GM12878 (cell line): ENCODE results near the gene TMEM132D. TPM values are rescaled to one million over a fixed set of nuclear protein-coding genes. Genes with fewer than 3 reads are reported as not detected.

Experiments used
- ATAC-seq: fragments of 200-7000 bp; cut with Tn5 transposase; 3 replicates; pipeline ENCODE4 v1.9.1; 2020; ENCODE audit warnings: mild to moderate bottlenecking, moderate library complexity
- BruUV-seq: library from RNA; stranded (reverse); fragments of 400-500 nt; replicated peaks from 2 replicates; lab custom pipeline; 2021; lab: Mats Ljungman, UMichigan
- CTCF ChIA-PET: fragments of 300-600 bp; sonication (Branson Sonifier 250); formaldehyde crosslinking; extraction: SDS; loops from one replicate; lab custom pipeline; 2021; ENCODE audit warnings: inconsistent platforms; lab: Yijun Ruan, JAX
- POLR2A ChIA-PET: fragments of 350-600 bp; formaldehyde crosslinking; extraction: SDS; loops from one replicate; lab custom pipeline; 2021; ENCODE audit warnings: inconsistent platforms; lab: Charles Lee
- RAD21 ChIA-PET: fragments of 300-600 bp; sonication (Branson Sonifier 250); formaldehyde crosslinking; loops from one replicate; lab custom pipeline; 2023; ENCODE audit warnings: antibody characterized with exemption; ENCODE audit not compliant: unreplicated experiment; lab: Charles Lee
- SMC1A ChIA-PET: fragments of 300-600 bp; sonication (Branson Sonifier 250); formaldehyde crosslinking; loops from one replicate; lab custom pipeline; 2023; ENCODE audit not compliant: unreplicated experiment, uncharacterized antibody; lab: Charles Lee
- DNase-seq: peaks from one replicate; pipeline ENCODE4 v3.0.0-alpha.2; 2011; ENCODE audit warnings: low read depth, low spot score
- FAIRE-seq: peaks from 3 replicates; lab custom pipeline; 2011; peaks lifted over from hg19 to GRCh38; lab: Jason Lieb, UNC
- H2AFZ ChIP-seq: 2 replicates; pipeline ENCODE4 v1.6.0; 2011; ENCODE audit warnings: low read depth, low read length, control low read depth; ENCODE audit not compliant: control insufficient read depth
- H3K27ac ChIP-seq: 2 replicates; pipeline ENCODE4 v1.5.1; 2011; ENCODE audit warnings: control low read depth; ENCODE audit not compliant: control insufficient read depth, insufficient read depth
- H3K27me3 ChIP-seq, 2 experiments: replicated peaks in 1 of 2; 2 replicates each; pipeline versions ENCODE4 v1.6.0 to v1.6.1; 2011; ENCODE audit warnings: low read length in 1 of 2; ENCODE audit not compliant: control insufficient read depth in 2 of 2, insufficient read depth in 2 of 2
- H3K36me3 ChIP-seq, 2 experiments: 2 replicates each; pipeline ENCODE4 v1.5.1; 2011; ENCODE audit warnings: low read length in 1 of 2; ENCODE audit not compliant: control insufficient read depth in 2 of 2, insufficient read depth in 2 of 2
- H3K4me1 ChIP-seq: 2 replicates; pipeline ENCODE4 v1.6.1; 2011; ENCODE audit warnings: mild to moderate bottlenecking, low read length, moderate library complexity, mixed read lengths; ENCODE audit not compliant: control insufficient read depth, insufficient read depth
- H3K4me2 ChIP-seq: 2 replicates; pipeline ENCODE4 v1.6.0; 2011; ENCODE audit warnings: control low read depth; ENCODE audit not compliant: control insufficient read depth, insufficient read depth
- H3K4me3 ChIP-seq: fragments of 200-600 bp; sonication (generic); 2 replicates; pipeline ENCODE4 v1.5.1; 2016
- H3K79me2 ChIP-seq: 2 replicates; pipeline ENCODE4 v1.6.0; 2011; ENCODE audit warnings: low read length; ENCODE audit not compliant: control insufficient read depth, insufficient read depth
- H3K9ac ChIP-seq: 2 replicates; pipeline ENCODE4 v1.8.0; 2011; ENCODE audit warnings: low read length, control low read depth, mixed read lengths; ENCODE audit not compliant: control insufficient read depth, insufficient read depth
- H3K9me3 ChIP-seq: replicated peaks from 3 replicates; pipeline ENCODE4 v1.5.1; 2011; ENCODE audit warnings: mild to moderate bottlenecking, low read length; ENCODE audit not compliant: control insufficient read depth, insufficient read depth
- H4K20me1 ChIP-seq: 2 replicates; pipeline ENCODE4 v1.6.0; 2011; ENCODE audit not compliant: control insufficient read depth, insufficient read depth
- CEBPB ChIP-seq, 2 experiments: fragments of 150-350 bp in 1 of 2; IDR thresholded peaks; 2 replicates each; pipeline ENCODE4 v1.6.1; 2012 to 2014; ENCODE audit warnings: low read depth in 2 of 2, low read length in 2 of 2, borderline replicate concordance in 1 of 2, inconsistent platforms in 1 of 2
- DPF2 ChIP-seq: fragments of 450-650 bp; IDR thresholded peaks from 2 replicates; pipeline ENCODE4 v1.6.1; 2017; ENCODE audit warnings: mild to moderate bottlenecking
- GABPA ChIP-seq: IDR thresholded peaks from 2 replicates; pipeline ENCODE4 v1.6.1; 2014; ENCODE audit warnings: antibody characterized with exemption, low read depth, mild to moderate bottlenecking, inconsistent platforms
- RAD51 ChIP-seq: fragments of 450-650 bp; IDR thresholded peaks from 2 replicates; pipeline ENCODE4 v1.6.1; 2016; ENCODE audit warnings: moderate library complexity, mild to moderate bottlenecking, inconsistent platforms
- RCOR1 ChIP-seq: conservative IDR thresholded peaks from 2 replicates; pipeline ENCODE4 v1.6.1; 2012; ENCODE audit warnings: low read depth, low read length, improper control_type of control experiment
- SMAD1 ChIP-seq: fragments of 450-650 bp; IDR thresholded peaks from 2 replicates; pipeline ENCODE4 v1.6.1; 2018; ENCODE audit warnings: mild to moderate bottlenecking, low read depth; ENCODE audit not compliant: partially characterized antibody
- SMARCA5 ChIP-seq: fragments of 450-650 bp; IDR thresholded peaks from 2 replicates; pipeline ENCODE4 v1.6.1; 2017; ENCODE audit warnings: mild to moderate bottlenecking
- SMC3 ChIP-seq: IDR thresholded peaks from 2 replicates; pipeline ENCODE4 v1.6.1; 2011; ENCODE audit warnings: low read length, improper control_type of control experiment, borderline replicate concordance
- SUZ12 ChIP-seq: fragments of 200-600 bp; sonication (generic); IDR thresholded peaks from one replicate; pipeline ENCODE4 v1.6.1; 2018; ENCODE audit warnings: antibody characterized with exemption, mild to moderate bottlenecking; ENCODE audit not compliant: unreplicated experiment
- TCF12 ChIP-seq: IDR thresholded peaks from 2 replicates; pipeline ENCODE4 v1.6.1; 2011; ENCODE audit warnings: low read depth, mild to moderate bottlenecking, low read length
- ZZZ3 ChIP-seq: IDR thresholded peaks from 2 replicates; pipeline ENCODE4 v1.6.1; 2011; ENCODE audit warnings: low read depth; ENCODE audit not compliant: control insufficient read depth, insufficient read length
- WGBS: methylation state at CpG from one replicate; pipeline ENCODE4 v1.1.6; 2016; ENCODE audit warnings: low lambda C conversion rate; ENCODE audit not compliant: insufficient replicate concordance, insufficient coverage; ENCODE audit errors: missing lambda C conversion rate; 5-methylcytosine and 5-hydroxymethylcytosine counted together
- in situ Hi-C: fragments of 300-500 bp; cut with MboI; formaldehyde crosslinking; loops from 9 replicates; pipeline ENCODE4 v1.14.3; 2018; ENCODE audit warnings: mixed read lengths
- intact Hi-C: fragments of 100-400 bp; cut with micrococcal nuclease; formaldehyde crosslinking; loops from one replicate; pipeline ENCODE4 v1.14.2; 2022; ENCODE audit not compliant: unreplicated experiment
- polyA plus RNA-seq, 11 experiments: library from polyadenylated mRNA; depleted of rRNA in 4 of 11; unstranded in 6 of 11; stranded (reverse) in 5 of 11; fragments of >200 nt; fragmentation: Nextera tagmentation in 4 of 11; fragmentation: Illumina TruSeq in 1 of 11; extraction: Ambion mirVana in 4 of 11; extraction: Trizol in 1 of 11; gene quantifications; 1 replicate in 1 of 11; 2 replicates in 10 of 11; pipeline versions ENCODE4 v1.2.1 to v1.2.3, GENCODE V29; 2011 to 2016; ENCODE audit warnings: inconsistent platforms in 2 of 11, missing spikeins in 2 of 11, low read depth in 1 of 11
- total RNA-seq, 4 experiments: library from RNA; depleted of rRNA in 3 of 4; stranded (reverse); fragments of >200 nt in 3 of 4; fragmentation: Illumina TruSeq in 1 of 4; extraction: Trizol in 1 of 4; gene quantifications; 2 replicates each; pipeline versions ENCODE4 v1.2.1 to v1.2.3, GENCODE V29; 2013 to 2021
- TF ChIP-seq, protein P1 (sequence below): IDR thresholded peaks from 2 replicates; pipeline ENCODE4 v1.6.1; 2011; ENCODE audit warnings: low read depth, mild to moderate bottlenecking, low read length, moderate library complexity, borderline replicate concordance; ENCODE audit errors: extremely low read depth
- TF ChIP-seq, protein P2 (sequence below): fragments of 450-650 bp; IDR thresholded peaks from 2 replicates; pipeline ENCODE4 v1.6.1; 2017; ENCODE audit warnings: mild to moderate bottlenecking, moderate library complexity
- TF ChIP-seq, protein P3 (sequence below): fragments of 450-650 bp; formaldehyde crosslinking; IDR thresholded peaks from 2 replicates; pipeline ENCODE4 v1.4.0; 2020; ENCODE audit warnings: mild to moderate bottlenecking, moderate library complexity
- TF ChIP-seq, protein P4 (sequence below): IDR thresholded peaks from 2 replicates; pipeline ENCODE4 v1.6.1; 2011; ENCODE audit warnings: mild to moderate bottlenecking, low read depth, low read length, moderate library complexity; ENCODE audit not compliant: insufficient replicate concordance

TMEM132D gene
- total and polyA plus RNA-seq, 10 of the 15 experiments (the other 5 are each of a cell fraction or from before 2014, with no cell fraction given), result under 0.01 to 0.12 (median 0.02) TPM; not detected in 3

DNA sequence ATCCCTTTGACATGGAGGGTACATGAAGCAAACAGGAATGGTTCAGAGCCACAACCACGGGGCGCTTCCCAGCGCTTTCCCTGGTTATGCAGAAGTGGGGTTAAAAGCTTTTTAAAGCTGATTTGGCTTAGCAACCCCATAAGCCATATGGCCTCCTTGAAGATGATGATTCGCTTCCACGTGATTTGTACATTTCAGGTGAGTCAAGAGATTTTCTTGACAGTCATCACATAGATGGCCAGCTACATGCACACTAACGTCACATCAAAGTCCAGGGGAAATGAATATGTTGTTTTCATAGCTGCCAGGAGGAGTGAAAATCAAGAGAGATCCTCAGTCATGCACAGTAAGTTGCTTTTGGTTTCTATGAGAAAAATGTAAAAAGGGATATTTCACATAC, 309.7 kb downstream of the TMEM132D start:
- ChIA-PET RAD21 (no interaction called here), CTCF (no interaction called here), SMC1A (no interaction called here), POLR2A (no interaction called here)
- Histone ChIP-seq H3K36me3 (no peaks in the 10 kb centered on the region), H2AFZ (no peak overlapping the region), H3K27me3 (no peaks in the 10 kb centered on the region), H3K4me3 (no peak overlapping the region), H3K27ac (no peak overlapping the region), H3K9ac (no peak overlapping the region), H3K79me2 (no peaks in the 10 kb centered on the region), H4K20me1 (no peaks in the 10 kb centered on the region), H3K4me1 (no peaks in the 10 kb centered on the region), H3K9me3 (no peaks in the 10 kb centered on the region), H3K4me2 (no peak overlapping the region)
- intact Hi-C loops (no loop called here), in situ Hi-C loops (no loop called here)
- WGBS, result 3% methylated on average over 6 of the region's 6 CpGs
- TF ChIP-seq DPF2 (no peak), RCOR1 (no peak), SUZ12 (no peak), SMC3 (no peak), GABPA (no peak), ZZZ3 (no peak), SMAD1 (no peak), RAD51 (no peak), TCF12 (no peak), CEBPB (IDR thresholded peaks at IDR 0.05; ENCODE audit: borderline replicate concordance in 1 of 2, low read depth in 2 of 2, low read length in 2 of 2) (no peak), SMARCA5 (no peak)
- TF ChIP-seq, protein P1, sequence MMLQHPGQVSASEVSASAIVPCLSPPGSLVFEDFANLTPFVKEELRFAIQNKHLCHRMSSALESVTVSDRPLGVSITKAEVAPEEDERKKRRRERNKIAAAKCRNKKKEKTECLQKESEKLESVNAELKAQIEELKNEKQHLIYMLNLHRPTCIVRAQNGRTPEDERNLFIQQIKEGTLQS, result no peak
- TF ChIP-seq, protein P2, sequence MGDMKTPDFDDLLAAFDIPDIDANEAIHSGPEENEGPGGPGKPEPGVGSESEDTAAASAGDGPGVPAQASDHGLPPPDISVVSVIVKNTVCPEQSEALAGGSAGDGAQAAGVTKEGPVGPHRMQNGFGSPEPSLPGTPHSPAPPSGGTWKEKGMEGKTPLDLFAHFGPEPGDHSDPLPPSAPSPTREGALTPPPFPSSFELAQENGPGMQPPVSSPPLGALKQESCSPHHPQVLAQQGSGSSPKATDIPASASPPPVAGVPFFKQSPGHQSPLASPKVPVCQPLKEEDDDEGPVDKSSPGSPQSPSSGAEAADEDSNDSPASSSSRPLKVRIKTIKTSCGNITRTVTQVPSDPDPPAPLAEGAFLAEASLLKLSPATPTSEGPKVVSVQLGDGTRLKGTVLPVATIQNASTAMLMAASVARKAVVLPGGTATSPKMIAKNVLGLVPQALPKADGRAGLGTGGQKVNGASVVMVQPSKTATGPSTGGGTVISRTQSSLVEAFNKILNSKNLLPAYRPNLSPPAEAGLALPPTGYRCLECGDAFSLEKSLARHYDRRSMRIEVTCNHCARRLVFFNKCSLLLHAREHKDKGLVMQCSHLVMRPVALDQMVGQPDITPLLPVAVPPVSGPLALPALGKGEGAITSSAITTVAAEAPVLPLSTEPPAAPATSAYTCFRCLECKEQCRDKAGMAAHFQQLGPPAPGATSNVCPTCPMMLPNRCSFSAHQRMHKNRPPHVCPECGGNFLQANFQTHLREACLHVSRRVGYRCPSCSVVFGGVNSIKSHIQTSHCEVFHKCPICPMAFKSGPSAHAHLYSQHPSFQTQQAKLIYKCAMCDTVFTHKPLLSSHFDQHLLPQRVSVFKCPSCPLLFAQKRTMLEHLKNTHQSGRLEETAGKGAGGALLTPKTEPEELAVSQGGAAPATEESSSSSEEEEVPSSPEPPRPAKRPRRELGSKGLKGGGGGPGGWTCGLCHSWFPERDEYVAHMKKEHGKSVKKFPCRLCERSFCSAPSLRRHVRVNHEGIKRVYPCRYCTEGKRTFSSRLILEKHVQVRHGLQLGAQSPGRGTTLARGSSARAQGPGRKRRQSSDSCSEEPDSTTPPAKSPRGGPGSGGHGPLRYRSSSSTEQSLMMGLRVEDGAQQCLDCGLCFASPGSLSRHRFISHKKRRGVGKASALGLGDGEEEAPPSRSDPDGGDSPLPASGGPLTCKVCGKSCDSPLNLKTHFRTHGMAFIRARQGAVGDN, result no peak
- TF ChIP-seq, protein P3, sequence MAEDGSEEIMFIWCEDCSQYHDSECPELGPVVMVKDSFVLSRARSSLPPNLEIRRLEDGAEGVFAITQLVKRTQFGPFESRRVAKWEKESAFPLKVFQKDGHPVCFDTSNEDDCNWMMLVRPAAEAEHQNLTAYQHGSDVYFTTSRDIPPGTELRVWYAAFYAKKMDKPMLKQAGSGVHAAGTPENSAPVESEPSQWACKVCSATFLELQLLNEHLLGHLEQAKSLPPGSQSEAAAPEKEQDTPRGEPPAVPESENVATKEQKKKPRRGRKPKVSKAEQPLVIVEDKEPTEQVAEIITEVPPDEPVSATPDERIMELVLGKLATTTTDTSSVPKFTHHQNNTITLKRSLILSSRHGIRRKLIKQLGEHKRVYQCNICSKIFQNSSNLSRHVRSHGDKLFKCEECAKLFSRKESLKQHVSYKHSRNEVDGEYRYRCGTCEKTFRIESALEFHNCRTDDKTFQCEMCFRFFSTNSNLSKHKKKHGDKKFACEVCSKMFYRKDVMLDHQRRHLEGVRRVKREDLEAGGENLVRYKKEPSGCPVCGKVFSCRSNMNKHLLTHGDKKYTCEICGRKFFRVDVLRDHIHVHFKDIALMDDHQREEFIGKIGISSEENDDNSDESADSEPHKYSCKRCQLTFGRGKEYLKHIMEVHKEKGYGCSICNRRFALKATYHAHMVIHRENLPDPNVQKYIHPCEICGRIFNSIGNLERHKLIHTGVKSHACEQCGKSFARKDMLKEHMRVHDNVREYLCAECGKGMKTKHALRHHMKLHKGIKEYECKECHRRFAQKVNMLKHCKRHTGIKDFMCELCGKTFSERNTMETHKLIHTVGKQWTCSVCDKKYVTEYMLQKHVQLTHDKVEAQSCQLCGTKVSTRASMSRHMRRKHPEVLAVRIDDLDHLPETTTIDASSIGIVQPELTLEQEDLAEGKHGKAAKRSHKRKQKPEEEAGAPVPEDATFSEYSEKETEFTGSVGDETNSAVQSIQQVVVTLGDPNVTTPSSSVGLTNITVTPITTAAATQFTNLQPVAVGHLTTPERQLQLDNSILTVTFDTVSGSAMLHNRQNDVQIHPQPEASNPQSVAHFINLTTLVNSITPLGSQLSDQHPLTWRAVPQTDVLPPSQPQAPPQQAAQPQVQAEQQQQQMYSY (CRISPR knock-in tag), result no peak
- TF ChIP-seq, protein P4, sequence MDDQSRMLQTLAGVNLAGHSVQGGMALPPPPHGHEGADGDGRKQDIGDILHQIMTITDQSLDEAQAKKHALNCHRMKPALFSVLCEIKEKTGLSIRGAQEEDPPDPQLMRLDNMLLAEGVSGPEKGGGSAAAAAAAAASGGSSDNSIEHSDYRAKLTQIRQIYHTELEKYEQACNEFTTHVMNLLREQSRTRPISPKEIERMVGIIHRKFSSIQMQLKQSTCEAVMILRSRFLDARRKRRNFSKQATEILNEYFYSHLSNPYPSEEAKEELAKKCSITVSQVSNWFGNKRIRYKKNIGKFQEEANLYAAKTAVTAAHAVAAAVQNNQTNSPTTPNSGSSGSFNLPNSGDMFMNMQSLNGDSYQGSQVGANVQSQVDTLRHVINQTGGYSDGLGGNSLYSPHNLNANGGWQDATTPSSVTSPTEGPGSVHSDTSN, result no peak
- no peak for ATAC-seq
- FAIRE-seq, result no peak
- BruUV-seq, result no TSS peak
- no peak for DNase-seq
